Neural progenitor cell (in vitro differentiated cells): ENCODE data around the gene ZC3H12D. TPM values are rescaled to one million over a fixed set of nuclear protein-coding genes. Genes with fewer than 3 reads are reported as not detected.
A peak's percentile ranks its signal among the peaks of the same experiment; 100 is the strongest.

Experiments
- DNase-seq: peaks from one replicate; pipeline ENCODE4 v3.0.0-alpha.2; 2016; ENCODE audit warnings: low spot score
- H2AFZ ChIP-seq: fragments of 200-600 bp; sonication (generic); replicated peaks from 2 replicates; pipeline ENCODE4 v1.6.1; 2016; ENCODE audit warnings: antibody characterized with exemption
- H3F3A ChIP-seq: fragments of 200-600 bp; sonication (generic); 2 replicates; pipeline ENCODE4 v1.6.1; 2016; ENCODE audit warnings: antibody characterized with exemption, low read depth
- H3K27ac ChIP-seq: fragments of 200-600 bp; sonication (generic); 2 replicates; pipeline ENCODE4 v1.5.1; 2016; ENCODE audit warnings: mild to moderate bottlenecking
- H3K27me3 ChIP-seq: fragments of 200-600 bp; sonication (generic); 2 replicates; pipeline ENCODE4 v1.6.1; 2016; ENCODE audit warnings: mild to moderate bottlenecking, moderate library complexity
- H3K36me3 ChIP-seq: fragments of 200-600 bp; sonication (generic); 2 replicates; pipeline ENCODE4 v1.5.1; 2016
- H3K4me1 ChIP-seq: fragments of 200-600 bp; sonication (generic); 2 replicates; pipeline ENCODE4 v1.6.1; 2016; ENCODE audit warnings: mixed run types
- H3K4me2 ChIP-seq: fragments of 200-600 bp; sonication (generic); 2 replicates; pipeline ENCODE4 v1.6.1; 2016
- H3K4me3 ChIP-seq: fragments of 200-600 bp; sonication (generic); 2 replicates; pipeline ENCODE4 v1.5.1; 2016
- H3K79me2 ChIP-seq: fragments of 200-600 bp; sonication (generic); 2 replicates; pipeline ENCODE4 v1.6.1; 2016; ENCODE audit warnings: low read depth
- H3K9ac ChIP-seq: fragments of 200-600 bp; sonication (generic); 2 replicates; pipeline ENCODE4 v1.6.1; 2016
- H3K9me3 ChIP-seq: fragments of 200-600 bp; sonication (generic); 2 replicates; pipeline ENCODE4 v1.5.1; 2016; ENCODE audit warnings: low read depth
- H4K20me1 ChIP-seq: fragments of 200-600 bp; sonication (generic); 2 replicates; pipeline ENCODE4 v1.6.1; 2016; ENCODE audit warnings: low read depth
- H3K27ac Mint-ChIP-seq: 3 replicates; pipeline ENCODE4 v1.8.0; 2021; ENCODE audit warnings: mixed read lengths
- H3K27me3 Mint-ChIP-seq: 2 replicates; pipeline ENCODE4 v1.8.0; 2022; ENCODE audit warnings: low read depth, mild to moderate bottlenecking, inconsistent platforms, moderate library complexity, mixed read lengths; ENCODE audit not compliant: insufficient read depth
- H3K36me3 Mint-ChIP-seq: 3 replicates; pipeline ENCODE4 v1.8.0; 2021; ENCODE audit warnings: mixed read lengths
- H3K4me1 Mint-ChIP-seq: 3 replicates; pipeline ENCODE4 v1.8.0; 2021; ENCODE audit warnings: mixed read lengths
- H3K4me3 Mint-ChIP-seq: 3 replicates; pipeline ENCODE4 v1.8.0; 2021; ENCODE audit warnings: mild to moderate bottlenecking, moderate library complexity, mixed read lengths
- H3K9me3 Mint-ChIP-seq: 3 replicates; pipeline ENCODE4 v1.8.0; 2020; ENCODE audit warnings: mixed read lengths
- EZH2 ChIP-seq: fragments of 200-600 bp; sonication (generic); IDR thresholded peaks from 2 replicates; pipeline ENCODE4 v1.6.1; 2017; ENCODE audit warnings: antibody characterized with exemption, mild to moderate bottlenecking, moderate library complexity
- EZH2phosphoT487 ChIP-seq: fragments of 200-600 bp; sonication (generic); IDR thresholded peaks from 2 replicates; pipeline ENCODE4 v1.6.1; 2017; ENCODE audit warnings: antibody characterized with exemption
- total RNA-seq: library from RNA; depleted of rRNA; stranded (reverse); fragments of >200 nt; gene quantifications from 2 replicates; pipeline ENCODE4 v1.2.3, GENCODE V29; 2015; ENCODE audit warnings: low replicate concordance
- TF ChIP-seq, protein P1 (sequence below): fragments of 200-600 bp; sonication (generic); IDR thresholded peaks from 2 replicates; pipeline ENCODE4 v1.5.1; 2017; ENCODE audit warnings: antibody characterized with exemption, mild to moderate bottlenecking

ZC3H12D gene
- total RNA-seq, 1 donor from 2014 or later = not detected

DNA sequence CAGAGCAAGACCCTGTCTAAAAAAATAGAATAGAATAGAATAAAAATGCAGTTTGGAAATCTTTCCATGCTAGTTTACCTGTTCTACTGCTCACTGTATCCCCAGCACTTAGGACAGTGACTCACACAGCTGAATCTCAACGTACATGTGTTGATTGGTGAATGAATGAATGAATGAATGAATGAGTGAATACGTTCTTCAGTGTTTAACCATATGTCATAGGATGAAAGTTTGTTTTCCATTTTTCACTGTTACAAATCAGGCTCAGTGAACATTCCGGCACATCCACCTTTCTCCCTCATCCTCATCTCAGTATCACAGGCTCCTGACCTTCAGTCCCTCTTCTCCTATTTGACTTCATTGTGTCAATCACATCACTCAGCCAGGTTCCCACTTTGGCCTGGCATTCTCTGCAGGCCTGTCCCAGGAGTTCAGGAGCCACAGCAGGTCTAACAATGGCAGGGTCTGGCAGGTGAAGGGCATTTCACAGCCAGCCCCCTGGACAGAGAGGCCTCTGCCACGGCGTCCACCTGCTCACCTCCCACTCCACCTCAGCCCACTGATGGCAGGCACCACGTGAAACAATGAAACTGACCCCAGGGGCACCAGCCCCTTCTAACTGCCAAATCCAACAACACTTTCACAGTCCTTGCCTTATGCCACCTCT is 7.9 kb downstream of the ZC3H12D start:
- Histone ChIP-seq H3K27me3 (no peaks in the 10 kb centered on the region), H3K4me3 (no peak overlapping the region), H3K36me3 (no peaks in the 10 kb centered on the region), H4K20me1 (no peaks in the 10 kb centered on the region), H3K4me2 (no peak overlapping the region), H3K4me1 (peaks cover 9% of the 10 kb centered on the region), H3K9ac (no peak overlapping the region), H3K9me3 (no peaks in the 10 kb centered on the region), H3F3A (no peaks in the 10 kb centered on the region), H3K79me2 (no peaks in the 10 kb centered on the region), H3K27ac (no peak overlapping the region), H2AFZ (no peak overlapping the region)
- DNase-seq = no peak
- no peaks in the 10 kb centered on the region for H3K36me3 Mint-ChIP-seq
- no peak for TF ChIP-seq EZH2
- TF ChIP-seq, protein P1, sequence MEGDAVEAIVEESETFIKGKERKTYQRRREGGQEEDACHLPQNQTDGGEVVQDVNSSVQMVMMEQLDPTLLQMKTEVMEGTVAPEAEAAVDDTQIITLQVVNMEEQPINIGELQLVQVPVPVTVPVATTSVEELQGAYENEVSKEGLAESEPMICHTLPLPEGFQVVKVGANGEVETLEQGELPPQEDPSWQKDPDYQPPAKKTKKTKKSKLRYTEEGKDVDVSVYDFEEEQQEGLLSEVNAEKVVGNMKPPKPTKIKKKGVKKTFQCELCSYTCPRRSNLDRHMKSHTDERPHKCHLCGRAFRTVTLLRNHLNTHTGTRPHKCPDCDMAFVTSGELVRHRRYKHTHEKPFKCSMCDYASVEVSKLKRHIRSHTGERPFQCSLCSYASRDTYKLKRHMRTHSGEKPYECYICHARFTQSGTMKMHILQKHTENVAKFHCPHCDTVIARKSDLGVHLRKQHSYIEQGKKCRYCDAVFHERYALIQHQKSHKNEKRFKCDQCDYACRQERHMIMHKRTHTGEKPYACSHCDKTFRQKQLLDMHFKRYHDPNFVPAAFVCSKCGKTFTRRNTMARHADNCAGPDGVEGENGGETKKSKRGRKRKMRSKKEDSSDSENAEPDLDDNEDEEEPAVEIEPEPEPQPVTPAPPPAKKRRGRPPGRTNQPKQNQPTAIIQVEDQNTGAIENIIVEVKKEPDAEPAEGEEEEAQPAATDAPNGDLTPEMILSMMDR = no peak
- TF ChIP-seq EZH2phosphoT487 = no peak
- H3K27ac Mint-ChIP-seq = no peak overlapping the region
- H3K27me3 Mint-ChIP-seq = no peaks in the 10 kb centered on the region
- H3K9me3 Mint-ChIP-seq = no peaks in the 10 kb centered on the region
- H3K4me3 Mint-ChIP-seq = no peak overlapping the region
- H3K4me1 Mint-ChIP-seq = peaks cover 18% of the 10 kb centered on the region

DNA sequence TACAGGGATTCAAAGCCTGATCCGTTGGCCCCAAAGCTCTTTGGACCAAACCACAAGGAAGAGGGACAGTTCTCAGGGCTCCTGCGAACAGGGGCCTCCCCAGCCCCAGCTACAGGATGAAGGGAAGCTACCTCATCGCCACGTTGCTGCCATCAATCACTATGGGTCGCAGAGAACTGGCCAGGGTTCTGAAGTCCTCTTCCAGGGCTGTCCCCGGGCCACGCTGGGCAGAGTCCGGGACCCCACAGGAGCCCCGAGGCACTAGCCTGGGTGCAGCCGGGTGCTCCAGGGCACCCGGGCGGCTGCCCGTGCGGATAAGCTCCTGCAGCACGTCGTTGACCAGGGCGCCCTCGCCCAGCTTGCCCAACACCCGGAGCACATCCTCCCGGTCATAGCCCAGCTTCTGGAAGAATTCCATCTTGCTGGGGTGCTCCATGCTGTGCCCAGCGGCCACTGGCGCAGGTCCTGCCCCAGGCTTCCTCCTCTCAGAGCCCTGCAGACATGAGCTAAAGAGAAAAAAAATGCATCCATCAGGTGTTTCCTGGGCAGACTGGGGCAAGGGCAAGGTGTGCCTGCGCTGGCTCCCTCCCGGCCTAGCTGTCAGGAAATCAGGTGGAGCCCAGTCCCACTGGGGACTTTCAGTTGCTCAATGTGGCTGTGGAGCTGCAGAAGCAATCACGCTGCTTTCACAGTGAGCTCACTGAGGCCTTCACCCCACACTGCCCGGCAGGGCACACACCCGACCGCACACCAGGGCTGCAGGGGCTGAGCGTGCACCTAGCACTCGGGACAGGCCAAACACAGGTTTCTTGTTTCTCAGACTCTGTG is 10.5 kb downstream of the ZC3H12D start:
- DNase-seq = no peak
- no peaks in the 10 kb centered on the region for H3K27me3 ChIP-seq
- H3K4me3 Mint-ChIP-seq = no peak overlapping the region
- no peak overlapping the region for H3K4me3 ChIP-seq
- H3F3A ChIP-seq = no peaks in the 10 kb centered on the region
- peaks cover 2% of the 10 kb centered on the region for H3K27me3 Mint-ChIP-seq
- peaks cover 9% of the 10 kb centered on the region for H3K4me1 ChIP-seq
- H3K4me1 Mint-ChIP-seq = peaks cover 11% of the 10 kb centered on the region
- H3K4me2 ChIP-seq = no peak overlapping the region
- no peaks in the 10 kb centered on the region for H3K36me3 ChIP-seq
- H3K9ac ChIP-seq = no peak overlapping the region
- H2AFZ ChIP-seq = no peak overlapping the region
- H4K20me1 ChIP-seq = no peaks in the 10 kb centered on the region
- no peak overlapping the region for H3K27ac Mint-ChIP-seq
- H3K36me3 Mint-ChIP-seq = no peaks in the 10 kb centered on the region
- H3K27ac ChIP-seq = no peak overlapping the region
- H3K79me2 ChIP-seq = no peaks in the 10 kb centered on the region
- H3K9me3 Mint-ChIP-seq = no peaks in the 10 kb centered on the region
- no peaks in the 10 kb centered on the region for H3K9me3 ChIP-seq
- no peak for TF ChIP-seq EZH2
- TF ChIP-seq, protein P1 = no peak
- TF ChIP-seq EZH2phosphoT487 = no peak

DNA sequence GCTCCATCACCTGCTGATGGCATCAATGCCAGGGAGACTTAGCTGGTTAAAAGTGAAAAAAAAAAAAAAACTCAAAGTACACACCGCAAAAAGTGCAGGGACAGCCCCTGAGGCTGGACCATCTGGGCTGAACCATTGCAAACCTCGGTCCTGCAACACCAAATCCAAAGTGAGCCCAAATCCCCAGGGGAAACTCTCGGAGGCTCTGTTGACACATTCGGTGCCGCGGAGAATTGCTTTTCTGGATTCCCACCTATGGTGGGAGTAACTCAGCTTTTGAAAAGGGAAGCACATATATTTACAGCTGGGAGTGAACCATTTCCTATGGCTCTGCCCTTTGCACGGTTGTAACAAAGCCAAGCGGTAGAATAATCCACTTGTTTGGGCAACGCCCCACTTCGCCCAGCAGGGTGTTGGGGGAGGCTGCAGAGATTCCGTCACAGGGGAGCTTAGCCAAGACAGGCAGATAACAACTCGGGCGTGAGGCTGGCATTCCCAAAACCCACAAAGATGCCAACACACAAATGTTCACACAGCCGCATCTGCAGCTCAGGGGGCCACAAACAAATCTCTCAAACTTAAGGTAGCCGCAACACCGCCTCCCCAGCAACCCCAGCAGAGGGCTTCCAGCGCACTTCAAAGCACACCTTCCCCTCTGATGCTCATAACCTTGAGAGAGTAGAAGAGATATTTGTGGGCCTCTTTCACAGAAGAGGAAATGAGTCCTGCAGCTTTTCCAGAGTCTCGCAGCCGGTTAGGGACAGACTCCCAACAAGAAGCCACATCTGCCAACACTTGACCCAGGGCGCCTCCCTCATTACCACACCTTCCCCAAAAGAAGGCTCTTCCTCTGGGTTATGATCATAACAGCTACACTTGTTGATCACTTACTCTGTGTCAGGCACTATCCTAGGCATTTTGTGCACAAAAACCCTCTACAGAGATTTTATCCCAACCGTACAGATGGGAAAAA is 11.4 kb downstream of the ZC3H12D start:
- Mint-ChIP-seq H3K9me3 (no peaks in the 10 kb centered on the region), H3K4me1 (peaks cover 11% of the 10 kb centered on the region), H3K27me3 (peaks cover 2% of the 10 kb centered on the region), H3K4me3 (no peak overlapping the region), H3K27ac (no peak overlapping the region), H3K36me3 (no peaks in the 10 kb centered on the region)
- TF ChIP-seq EZH2 = no peak
- TF ChIP-seq EZH2phosphoT487 = no peak
- TF ChIP-seq, protein P1 = no peak
- Histone ChIP-seq H3K4me2 (peak overlapping the region; percentile 35), H2AFZ (peak overlapping the region; percentile 50), H3K27ac (no peak overlapping the region), H3F3A (no peaks in the 10 kb centered on the region), H4K20me1 (no peaks in the 10 kb centered on the region), H3K9me3 (no peaks in the 10 kb centered on the region), H3K4me1 (peaks cover 9% of the 10 kb centered on the region), H3K79me2 (no peaks in the 10 kb centered on the region), H3K27me3 (no peaks in the 10 kb centered on the region), H3K9ac (no peak overlapping the region), H3K36me3 (no peaks in the 10 kb centered on the region), H3K4me3 (no peak overlapping the region)
- peak; percentile 59 for DNase-seq
